22Rv1 (cell line): Measurements from ENCODE around the gene VSTM2B.

Source experiments
- H3K27ac ChIP-seq: fragments of 450-650 bp; 2 replicates; pipeline ENCODE4 v1.5.1; 2017
- CTCF ChIP-seq: fragments of 450-650 bp; IDR thresholded peaks from 2 replicates; pipeline ENCODE4 v1.5.1; 2017; ENCODE audit warnings: mild to moderate bottlenecking
- ZFX ChIP-seq: fragments of 450-650 bp; IDR thresholded peaks from 2 replicates; pipeline ENCODE4 v1.6.1; 2017; ENCODE audit warnings: antibody characterized with exemption, borderline replicate concordance

The VSTM2B gene

GRCh38 chr19:29581398-29581797 is 55.6 kb downstream of the VSTM2B start:
- TF ChIP-seq ZFX = no peak
- TF ChIP-seq CTCF = no peak
- H3K27ac ChIP-seq = no peak overlapping the region

GRCh38 chr19:29583196-29583999 is 57.6 kb downstream of the VSTM2B start:
- H3K27ac ChIP-seq = no peak overlapping the region
- TF ChIP-seq ZFX = no peak
- no peak for TF ChIP-seq CTCF

- no peak overlapping the region for H3K27ac ChIP-seq
- TF ChIP-seq ZFX (no peak), CTCF (no peak)
These were observed 60.6 kb downstream of the VSTM2B start for GRCh38 chr19:29586401-29586800.

- TF ChIP-seq CTCF (no peak), ZFX (no peak)
- no peak overlapping the region for H3K27ac ChIP-seq
These were observed 61.3 kb downstream of the VSTM2B start for GRCh38 chr19:29587059-29587458.

- no peak overlapping the region for H3K27ac ChIP-seq
- TF ChIP-seq ZFX (no peak), CTCF (no peak)
These were observed 61.8 kb downstream of the VSTM2B start for GRCh38 chr19:29587518-29587986.

- TF ChIP-seq ZFX (no peak), CTCF (no peak)
- H3K27ac ChIP-seq = no peak overlapping the region
These were observed 62.3 kb downstream of the VSTM2B start for GRCh38 chr19:29588095-29588494.

- TF ChIP-seq ZFX (no peak), CTCF (no peak)
- no peak overlapping the region for H3K27ac ChIP-seq
These were observed 64.5 kb downstream of the VSTM2B start for GRCh38 chr19:29590278-29590677.
